ENCODE results near the gene C10orf120. TPM values are rescaled to one million over a fixed set of nuclear protein-coding genes. Genes with fewer than 3 reads are reported as not detected.

Gene C10orf120
- total RNA-seq, 2 donors from 2014 or later: 0.57 TPM; not detected in 1

DNA sequence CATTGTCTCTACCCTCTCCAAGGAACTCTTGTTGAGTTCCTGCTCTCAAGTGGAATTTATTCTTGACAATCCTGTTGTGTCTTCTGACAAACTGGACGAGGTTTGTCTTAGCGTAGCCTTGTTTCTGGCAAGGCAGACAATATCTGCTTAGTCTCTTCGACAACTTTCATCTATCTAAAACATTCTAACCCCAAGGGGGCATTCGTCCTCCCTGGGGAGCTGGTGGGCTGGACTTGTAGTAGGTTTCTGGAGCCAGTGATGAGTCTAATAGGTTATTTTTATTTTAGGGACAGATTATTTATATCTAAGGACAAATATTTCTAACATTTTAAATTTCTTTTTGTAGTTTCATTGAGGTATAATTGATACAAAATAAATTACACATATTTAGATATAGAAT, 7.3 kb upstream of the C10orf120 start:
- no peaks in the 10 kb centered on the region for H3K36me3 ChIP-seq
- no peaks in the 10 kb centered on the region for H3K27me3 ChIP-seq (replicated peaks; ENCODE audit: insufficient read depth)
- H3K27ac ChIP-seq: no peak overlapping the region
- DNase-seq (ENCODE audit: low spot score): no peak
- TF ChIP-seq POLR2AphosphoS5 (IDR thresholded peaks at IDR 0.05): no peak
- TF ChIP-seq, protein P1, sequence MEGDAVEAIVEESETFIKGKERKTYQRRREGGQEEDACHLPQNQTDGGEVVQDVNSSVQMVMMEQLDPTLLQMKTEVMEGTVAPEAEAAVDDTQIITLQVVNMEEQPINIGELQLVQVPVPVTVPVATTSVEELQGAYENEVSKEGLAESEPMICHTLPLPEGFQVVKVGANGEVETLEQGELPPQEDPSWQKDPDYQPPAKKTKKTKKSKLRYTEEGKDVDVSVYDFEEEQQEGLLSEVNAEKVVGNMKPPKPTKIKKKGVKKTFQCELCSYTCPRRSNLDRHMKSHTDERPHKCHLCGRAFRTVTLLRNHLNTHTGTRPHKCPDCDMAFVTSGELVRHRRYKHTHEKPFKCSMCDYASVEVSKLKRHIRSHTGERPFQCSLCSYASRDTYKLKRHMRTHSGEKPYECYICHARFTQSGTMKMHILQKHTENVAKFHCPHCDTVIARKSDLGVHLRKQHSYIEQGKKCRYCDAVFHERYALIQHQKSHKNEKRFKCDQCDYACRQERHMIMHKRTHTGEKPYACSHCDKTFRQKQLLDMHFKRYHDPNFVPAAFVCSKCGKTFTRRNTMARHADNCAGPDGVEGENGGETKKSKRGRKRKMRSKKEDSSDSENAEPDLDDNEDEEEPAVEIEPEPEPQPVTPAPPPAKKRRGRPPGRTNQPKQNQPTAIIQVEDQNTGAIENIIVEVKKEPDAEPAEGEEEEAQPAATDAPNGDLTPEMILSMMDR (IDR thresholded peaks at IDR 0.05): no peak
- TF ChIP-seq POLR2A (IDR thresholded peaks at IDR 0.05): no peak
- intact Hi-C loops (cut with DNase I): no loop called here
- H3K4me1 ChIP-seq (replicated peaks): no peaks in the 10 kb centered on the region
- no peak overlapping the region for H3K4me3 ChIP-seq
- H3K9me3 ChIP-seq: no peaks in the 10 kb centered on the region
- WGBS: 73% methylated on average over 4 of the region's 4 CpGs

DNA sequence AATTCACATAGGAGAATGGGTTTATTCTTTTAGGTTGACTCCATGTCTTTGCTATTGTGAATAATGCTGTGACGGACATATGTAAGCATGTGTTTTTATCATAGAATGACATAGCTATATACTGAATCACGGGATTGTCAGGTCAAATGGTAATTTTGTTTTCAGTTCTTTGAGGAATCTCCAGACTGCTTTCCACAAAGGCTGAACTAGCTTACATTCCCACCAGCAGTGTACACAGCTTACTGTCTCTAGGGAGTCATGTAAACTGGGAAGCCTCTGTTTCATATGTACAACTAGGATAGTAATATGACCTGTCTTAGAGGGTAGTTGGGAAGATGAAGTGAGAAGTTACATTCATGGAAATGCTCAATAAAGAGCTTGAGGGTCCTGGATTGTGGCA, 6.8 kb upstream of the C10orf120 start:
- Histone ChIP-seq H3K4me1 (replicated peaks) (no peaks in the 10 kb centered on the region), H3K27me3 (replicated peaks; ENCODE audit: insufficient read depth) (no peaks in the 10 kb centered on the region), H3K36me3 (no peaks in the 10 kb centered on the region), H3K27ac (no peak overlapping the region), H3K9me3 (no peaks in the 10 kb centered on the region), H3K4me3 (no peak overlapping the region)
- intact Hi-C loops (cut with DNase I): no loop called here
- DNase-seq (ENCODE audit: low spot score): no peak
- WGBS: 97% methylated on average over 2 of the region's 2 CpGs
- TF ChIP-seq POLR2A (IDR thresholded peaks at IDR 0.05) (no peak), POLR2AphosphoS5 (IDR thresholded peaks at IDR 0.05) (no peak)
- TF ChIP-seq, protein P1 (IDR thresholded peaks at IDR 0.05): no peak

GRCh38 chr10:122703483-122704448, 4.1 kb upstream of the C10orf120 start:
- no peak overlapping the region for H3K27ac ChIP-seq
- H3K36me3 ChIP-seq: no peaks in the 10 kb centered on the region
- H3K9me3 ChIP-seq: no peaks in the 10 kb centered on the region
- no peaks in the 10 kb centered on the region for H3K27me3 ChIP-seq (replicated peaks; ENCODE audit: insufficient read depth)
- peak; percentile 63 for DNase-seq (ENCODE audit: low spot score)
- WGBS: 40% methylated on average over 9 of the region's 9 CpGs
- TF ChIP-seq POLR2A (IDR thresholded peaks at IDR 0.05) (no peak), POLR2AphosphoS5 (IDR thresholded peaks at IDR 0.05) (no peak)
- TF ChIP-seq, protein P1 (IDR thresholded peaks at IDR 0.05): peak; percentile 42 to 89 (median 86)
- intact Hi-C loops (cut with DNase I): no loop called here
- H3K4me3 ChIP-seq: no peak overlapping the region
- H3K4me1 ChIP-seq (replicated peaks): no peaks in the 10 kb centered on the region

GRCh38 chr10:122702275-122702674, 2.6 kb upstream of the C10orf120 start:
- WGBS: 74% methylated on average over 2 of the region's 2 CpGs
- intact Hi-C loops (cut with DNase I): no loop called here
- DNase-seq (ENCODE audit: low spot score): no peak

More at GRCh38 chr10:122702275-122702674, 2.6 kb upstream of the C10orf120 start:
- no peaks in the 10 kb centered on the region for H3K9me3 ChIP-seq
- no peak overlapping the region for H3K4me3 ChIP-seq
- no peaks in the 10 kb centered on the region for H3K27me3 ChIP-seq (replicated peaks; ENCODE audit: insufficient read depth)
- H3K36me3 ChIP-seq: no peaks in the 10 kb centered on the region
- TF ChIP-seq POLR2A (IDR thresholded peaks at IDR 0.05) (no peak), POLR2AphosphoS5 (IDR thresholded peaks at IDR 0.05) (no peak)
- TF ChIP-seq, protein P1 (IDR thresholded peaks at IDR 0.05): no peak
- H3K27ac ChIP-seq: no peak overlapping the region
- no peaks in the 10 kb centered on the region for H3K4me1 ChIP-seq (replicated peaks)
